ENCODE results near the gene RBFOX1.

Gene RBFOX1

DNA sequence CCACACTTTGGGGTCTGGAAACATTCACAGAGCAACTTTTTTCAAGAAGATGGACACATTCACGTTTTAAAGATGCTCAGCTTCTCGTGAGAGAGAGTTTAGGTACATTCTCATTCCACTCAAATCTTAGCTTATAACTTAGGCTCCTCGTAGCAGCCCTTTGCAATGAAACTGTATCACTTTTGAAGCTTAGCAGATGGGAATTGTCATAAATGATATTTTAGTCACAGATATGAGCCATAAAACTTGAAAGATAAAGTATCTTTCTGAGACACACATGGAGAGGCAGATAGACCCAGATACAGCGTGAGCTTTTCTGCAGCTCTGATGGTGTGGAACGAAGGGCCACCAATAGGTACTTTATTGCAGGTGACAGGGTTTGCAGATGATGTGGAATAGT is 41.1 kb downstream of the RBFOX1 start:
- Histone ChIP-seq H3K9me3 (ENCODE audit: low read length) (no peaks in the 10 kb centered on the region), H3F3A (ENCODE audit: insufficient read depth, low read length) (no peaks in the 10 kb centered on the region), H3K79me2 (ENCODE audit: insufficient read depth, low read length) (no peaks in the 10 kb centered on the region), H3K4me2 (ENCODE audit: low read length) (no peak overlapping the region), H4K20me1 (ENCODE audit: insufficient read depth, low read length) (no peaks in the 10 kb centered on the region), H3K27ac (ENCODE audit: low read depth, low read length, poor library complexity, severe bottlenecking) (no peak overlapping the region), H3K9me2 (ENCODE audit: low read depth, low read length) (no peaks in the 10 kb centered on the region), H3K9ac (ENCODE audit: low read length) (no peak overlapping the region), H3K27me3 (ENCODE audit: insufficient read depth, low read length) (no peaks in the 10 kb centered on the region), H3K4me1 (ENCODE audit: insufficient read depth, low read length, severe bottlenecking) (no peaks in the 10 kb centered on the region), H3K36me3 (ENCODE audit: insufficient read depth, low read length) (no peaks in the 10 kb centered on the region), H2AFZ (ENCODE audit: low read length) (no peak overlapping the region), H3K4me3 (ENCODE audit: low read depth, low read length, poor library complexity, severe bottlenecking) (no peak overlapping the region)
- no peak for TF ChIP-seq EZH2 (IDR thresholded peaks at IDR 0.05; ENCODE audit: borderline replicate concordance, low read length)
- TF ChIP-seq, protein P1, sequence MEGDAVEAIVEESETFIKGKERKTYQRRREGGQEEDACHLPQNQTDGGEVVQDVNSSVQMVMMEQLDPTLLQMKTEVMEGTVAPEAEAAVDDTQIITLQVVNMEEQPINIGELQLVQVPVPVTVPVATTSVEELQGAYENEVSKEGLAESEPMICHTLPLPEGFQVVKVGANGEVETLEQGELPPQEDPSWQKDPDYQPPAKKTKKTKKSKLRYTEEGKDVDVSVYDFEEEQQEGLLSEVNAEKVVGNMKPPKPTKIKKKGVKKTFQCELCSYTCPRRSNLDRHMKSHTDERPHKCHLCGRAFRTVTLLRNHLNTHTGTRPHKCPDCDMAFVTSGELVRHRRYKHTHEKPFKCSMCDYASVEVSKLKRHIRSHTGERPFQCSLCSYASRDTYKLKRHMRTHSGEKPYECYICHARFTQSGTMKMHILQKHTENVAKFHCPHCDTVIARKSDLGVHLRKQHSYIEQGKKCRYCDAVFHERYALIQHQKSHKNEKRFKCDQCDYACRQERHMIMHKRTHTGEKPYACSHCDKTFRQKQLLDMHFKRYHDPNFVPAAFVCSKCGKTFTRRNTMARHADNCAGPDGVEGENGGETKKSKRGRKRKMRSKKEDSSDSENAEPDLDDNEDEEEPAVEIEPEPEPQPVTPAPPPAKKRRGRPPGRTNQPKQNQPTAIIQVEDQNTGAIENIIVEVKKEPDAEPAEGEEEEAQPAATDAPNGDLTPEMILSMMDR (IDR thresholded peaks at IDR 0.05; ENCODE audit: low read length), result no peak

DNA sequence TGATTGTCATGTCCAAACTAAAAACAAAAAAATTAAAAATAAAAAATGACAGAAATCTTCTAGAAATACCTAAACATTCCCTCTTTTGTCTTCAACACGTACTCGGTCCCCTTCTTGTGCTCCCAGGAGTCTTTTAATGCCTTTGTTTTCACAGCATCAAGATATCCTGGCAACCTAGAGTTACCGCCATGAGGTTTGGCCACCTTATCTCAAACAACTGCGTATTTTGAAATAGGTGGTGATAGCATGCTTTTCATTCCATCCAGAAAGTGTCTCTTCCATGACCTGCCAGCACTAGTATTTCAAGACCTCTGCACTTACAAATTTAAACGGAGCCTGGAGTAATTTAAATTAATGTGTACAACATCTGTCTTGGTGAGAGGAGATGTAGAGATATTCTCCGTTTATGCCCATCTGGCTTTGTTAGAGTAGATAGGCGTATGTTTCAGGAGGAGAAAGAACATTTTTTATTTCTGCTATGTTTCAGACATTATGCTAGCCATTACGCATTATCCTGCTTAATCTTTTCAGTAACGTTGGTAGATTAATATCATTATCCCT is 42.0 kb downstream of the RBFOX1 start:
- TF ChIP-seq, protein P1 (IDR thresholded peaks at IDR 0.05; ENCODE audit: low read length), result no peak
- TF ChIP-seq EZH2 (IDR thresholded peaks at IDR 0.05; ENCODE audit: borderline replicate concordance, low read length), result no peak
- H3K9me2 ChIP-seq (ENCODE audit: low read depth, low read length), result no peaks in the 10 kb centered on the region
- H3F3A ChIP-seq (ENCODE audit: insufficient read depth, low read length), result no peaks in the 10 kb centered on the region
- H3K4me1 ChIP-seq (ENCODE audit: insufficient read depth, low read length, severe bottlenecking), result no peaks in the 10 kb centered on the region
- H3K4me3 ChIP-seq (ENCODE audit: low read depth, low read length, poor library complexity, severe bottlenecking), result no peak overlapping the region
- H3K9ac ChIP-seq (ENCODE audit: low read length), result no peak overlapping the region
- H3K4me2 ChIP-seq (ENCODE audit: low read length), result no peak overlapping the region
- H2AFZ ChIP-seq (ENCODE audit: low read length), result no peak overlapping the region
- no peaks in the 10 kb centered on the region for H3K9me3 ChIP-seq (ENCODE audit: low read length)
- H3K79me2 ChIP-seq (ENCODE audit: insufficient read depth, low read length), result no peaks in the 10 kb centered on the region
- no peaks in the 10 kb centered on the region for H3K36me3 ChIP-seq (ENCODE audit: insufficient read depth, low read length)
- H4K20me1 ChIP-seq (ENCODE audit: insufficient read depth, low read length), result no peaks in the 10 kb centered on the region
- no peaks in the 10 kb centered on the region for H3K27me3 ChIP-seq (ENCODE audit: insufficient read depth, low read length)
- no peak overlapping the region for H3K27ac ChIP-seq (ENCODE audit: low read depth, low read length, poor library complexity, severe bottlenecking)

DNA sequence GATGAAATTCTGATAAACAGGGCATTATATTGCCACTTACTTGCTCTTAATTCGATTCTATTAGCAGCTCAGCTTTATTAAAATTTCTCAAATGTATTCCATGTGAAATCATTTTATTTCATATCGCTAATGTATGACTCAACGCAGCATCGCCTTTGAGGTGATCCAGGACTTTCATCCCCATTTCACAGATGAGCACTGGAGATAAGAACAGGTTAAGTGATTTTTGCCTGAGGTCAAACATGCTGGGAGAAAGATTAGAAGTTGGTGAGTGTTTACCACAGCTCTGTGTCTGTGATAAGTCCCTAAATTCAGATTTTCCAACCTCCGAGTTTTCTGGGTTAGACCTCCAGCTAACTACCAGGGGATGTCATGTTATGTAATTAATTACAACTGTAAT is 43.6 kb downstream of the RBFOX1 start:
- H3K9ac ChIP-seq (ENCODE audit: low read length), result no peak overlapping the region
- no peaks in the 10 kb centered on the region for H3K9me3 ChIP-seq (ENCODE audit: low read length)
- no peak overlapping the region for H3K27ac ChIP-seq (ENCODE audit: low read depth, low read length, poor library complexity, severe bottlenecking)
- no peak overlapping the region for H2AFZ ChIP-seq (ENCODE audit: low read length)
- H4K20me1 ChIP-seq (ENCODE audit: insufficient read depth, low read length), result no peaks in the 10 kb centered on the region
- H3K4me3 ChIP-seq (ENCODE audit: low read depth, low read length, poor library complexity, severe bottlenecking), result no peak overlapping the region
- TF ChIP-seq, protein P1 (IDR thresholded peaks at IDR 0.05; ENCODE audit: low read length), result no peak
- TF ChIP-seq EZH2 (IDR thresholded peaks at IDR 0.05; ENCODE audit: borderline replicate concordance, low read length), result no peak
- no peaks in the 10 kb centered on the region for H3K79me2 ChIP-seq (ENCODE audit: insufficient read depth, low read length)
- H3K4me2 ChIP-seq (ENCODE audit: low read length), result no peak overlapping the region
- H3K9me2 ChIP-seq (ENCODE audit: low read depth, low read length), result no peaks in the 10 kb centered on the region
- no peaks in the 10 kb centered on the region for H3K4me1 ChIP-seq (ENCODE audit: insufficient read depth, low read length, severe bottlenecking)
- no peaks in the 10 kb centered on the region for H3K36me3 ChIP-seq (ENCODE audit: insufficient read depth, low read length)
- no peaks in the 10 kb centered on the region for H3F3A ChIP-seq (ENCODE audit: insufficient read depth, low read length)
- no peaks in the 10 kb centered on the region for H3K27me3 ChIP-seq (ENCODE audit: insufficient read depth, low read length)

Measured in OCI-LY1 (cell line).